ENCODE results near the gene MS4A7.

MS4A7 gene

GRCh38 chr11:60375316-60375715 is 3.0 kb upstream of the MS4A7 start:
- Histone ChIP-seq H3K36me3 (no peaks in the 10 kb centered on the region), H3K9me3 (no peaks in the 10 kb centered on the region), H3K4me1 (no peaks in the 10 kb centered on the region), H3K4me3 (ENCODE audit: low read depth, low read length) (no peak overlapping the region), H3K27me3 (no peaks in the 10 kb centered on the region)
- TF ChIP-seq CTCF (IDR thresholded peaks at IDR 0.05; ENCODE audit: low read depth, low read length): no peak
- no peak for DNase-seq

GRCh38 chr11:60376601-60377000 is 1.7 kb upstream of the MS4A7 start:
- H3K9me3 ChIP-seq: no peaks in the 10 kb centered on the region
- H3K27me3 ChIP-seq: no peaks in the 10 kb centered on the region
- TF ChIP-seq CTCF (IDR thresholded peaks at IDR 0.05; ENCODE audit: low read depth, low read length): no peak
- DNase-seq: no peak
- H3K36me3 ChIP-seq: no peaks in the 10 kb centered on the region
- H3K4me1 ChIP-seq: no peaks in the 10 kb centered on the region
- H3K4me3 ChIP-seq (ENCODE audit: low read depth, low read length): no peak overlapping the region

- H3K4me3 ChIP-seq (ENCODE audit: low read depth, low read length): no peak overlapping the region
- DNase-seq: no peak
- TF ChIP-seq CTCF (IDR thresholded peaks at IDR 0.05; ENCODE audit: low read depth, low read length): no peak
- no peaks in the 10 kb centered on the region for H3K9me3 ChIP-seq
- H3K36me3 ChIP-seq: no peaks in the 10 kb centered on the region
- H3K4me1 ChIP-seq: no peaks in the 10 kb centered on the region
- no peaks in the 10 kb centered on the region for H3K27me3 ChIP-seq
These were observed 763 bp upstream of the MS4A7 start for GRCh38 chr11:60377401-60378136.

- Histone ChIP-seq H3K9me3 (no peaks in the 10 kb centered on the region), H3K36me3 (no peaks in the 10 kb centered on the region), H3K27me3 (no peaks in the 10 kb centered on the region), H3K4me3 (ENCODE audit: low read depth, low read length) (no peak overlapping the region), H3K4me1 (no peaks in the 10 kb centered on the region)
- DNase-seq: no peak
- TF ChIP-seq CTCF (IDR thresholded peaks at IDR 0.05; ENCODE audit: low read depth, low read length): no peak
These were observed 11.1 kb downstream of the MS4A7 start for GRCh38 chr11:60389279-60389910.

GRCh38 chr11:60390419-60390818 is 12.1 kb downstream of the MS4A7 start:
- Histone ChIP-seq H3K27me3 (no peaks in the 10 kb centered on the region), H3K36me3 (no peaks in the 10 kb centered on the region), H3K4me1 (no peaks in the 10 kb centered on the region), H3K9me3 (no peaks in the 10 kb centered on the region), H3K4me3 (ENCODE audit: low read depth, low read length) (no peak overlapping the region)
- DNase-seq: no peak
- no peak for TF ChIP-seq CTCF (IDR thresholded peaks at IDR 0.05; ENCODE audit: low read depth, low read length)

GRCh38 chr11:60392361-60392760 is 14.0 kb downstream of the MS4A7 start:
- DNase-seq: no peak
- Histone ChIP-seq H3K9me3 (no peaks in the 10 kb centered on the region), H3K4me1 (no peaks in the 10 kb centered on the region), H3K27me3 (no peaks in the 10 kb centered on the region), H3K4me3 (ENCODE audit: low read depth, low read length) (no peak overlapping the region), H3K36me3 (no peaks in the 10 kb centered on the region)
- no peak for TF ChIP-seq CTCF (IDR thresholded peaks at IDR 0.05; ENCODE audit: low read depth, low read length)

Measured in BE2C (cell line).